HG02798 (cell line): ENCODE data around the gene FAM169A.
"Not testable (repeated sequence)": the region's sequence is repeated elsewhere in the genome, so short reads cannot be mapped to it uniquely, and the experiment has no call there.

Experiments
- ATAC-seq: cut with Tn5 transposase; IDR thresholded peaks from one replicate; pipeline ENCODE4 v1.9.1; 2021; ENCODE audit warnings: mild to moderate bottlenecking; ENCODE audit not compliant: unreplicated experiment, poor library complexity

The FAM169A gene

GRCh38 chr5:74810915-74811314, 55.3 kb downstream of the FAM169A start:
- ATAC-seq: no peak

- no peak for ATAC-seq
Measured at GRCh38 chr5:74801941-74802340, 64.2 kb downstream of the FAM169A start.

- ATAC-seq: no peak
Measured at GRCh38 chr5:74801197-74801596, 65.0 kb downstream of the FAM169A start.

GRCh38 chr5:74798977-74799911, 66.9 kb downstream of the FAM169A start:
- no peak for ATAC-seq

- not testable (repeated sequence) for ATAC-seq
Measured at GRCh38 chr5:74791669-74792068, 74.5 kb downstream of the FAM169A start.

- ATAC-seq: no peak
Measured at GRCh38 chr5:74787424-74787823, 78.8 kb downstream of the FAM169A start.

- ATAC-seq: no peak
Measured at GRCh38 chr5:74786851-74787250, 79.3 kb downstream of the FAM169A start.

- no peak for ATAC-seq
Measured at GRCh38 chr5:74778609-74779008, 87.6 kb downstream of the FAM169A start.

GRCh38 chr5:74772359-74772758, 93.8 kb downstream of the FAM169A start:
- ATAC-seq: no peak

GRCh38 chr5:74767579-74767913, 98.6 kb downstream of the FAM169A start:
- peak; percentile 14 for ATAC-seq

GRCh38 chr5:74766849-74767578, 99.2 kb downstream of the FAM169A start, which contains the start of the genes GFM2 and NSA2:
TSS of gene GFM2 (minus strand) at chr5:74767117. CDS start at chr5:74763742, 3,375 bp downstream.
TSS of gene NSA2 (plus strand) at chr5:74767249. CDS start at chr5:74767361, 112 bp downstream.
- ATAC-seq: peak; percentile 92

GRCh38 chr5:74766418-74766848, 99.8 kb downstream of the FAM169A start:
- ATAC-seq: peak; percentile 29

- ATAC-seq: no peak
Measured at GRCh38 chr5:74765929-74766328, 100.3 kb downstream of the FAM169A start.

- no peak for ATAC-seq
Measured at GRCh38 chr5:74765201-74765600, 101.0 kb downstream of the FAM169A start.

GRCh38 chr5:74763504-74763903, 102.7 kb downstream of the FAM169A start:
- ATAC-seq: no peak

GRCh38 chr5:74762599-74762998, 103.6 kb downstream of the FAM169A start:
- ATAC-seq: no peak

- no peak for ATAC-seq
Measured at GRCh38 chr5:74761241-74761640, 104.9 kb downstream of the FAM169A start.

- not testable (repeated sequence) for ATAC-seq
Measured at GRCh38 chr5:74748742-74749141, 117.4 kb downstream of the FAM169A start.

GRCh38 chr5:74738406-74738805, 127.8 kb downstream of the FAM169A start:
- no peak for ATAC-seq

GRCh38 chr5:74736759-74737158, 129.4 kb downstream of the FAM169A start:
- ATAC-seq: no peak
